HEK293 (cell line): ENCODE measurements around the gene HES2.

Experiments used
- KLF1 ChIP-seq: fragments of 450-650 bp; formaldehyde crosslinking; IDR thresholded peaks from 2 replicates; pipeline ENCODE4 v1.5.1; 2016; ENCODE audit warnings: missing biosample characterization, missing genetic modification characterization
- YY1 ChIP-seq: fragments of 450-650 bp; formaldehyde crosslinking; IDR thresholded peaks from 2 replicates; pipeline ENCODE4 v1.5.1; 2018; ENCODE audit warnings: missing biosample characterization, missing genetic modification characterization
- ZBTB1 ChIP-seq: fragments of 450-650 bp; formaldehyde crosslinking; IDR thresholded peaks from 2 replicates; pipeline ENCODE4 v1.5.1; 2016; ENCODE audit warnings: missing biosample characterization, missing genetic modification characterization
- ZNF114 ChIP-seq: fragments of 450-650 bp; formaldehyde crosslinking; IDR thresholded peaks from 2 replicates; pipeline ENCODE4 v1.5.0; 2017; ENCODE audit warnings: missing biosample characterization, missing genetic modification characterization
- ZNF266 ChIP-seq: fragments of 450-650 bp; formaldehyde crosslinking; IDR thresholded peaks from 2 replicates; pipeline ENCODE4 v1.5.1; 2016; ENCODE audit warnings: missing biosample characterization, missing genetic modification characterization, low read depth
- ZNF354C ChIP-seq: fragments of 450-650 bp; formaldehyde crosslinking; IDR thresholded peaks from 2 replicates; pipeline ENCODE4 v1.5.1; 2016; ENCODE audit warnings: missing biosample characterization, missing genetic modification characterization, low read depth, borderline replicate concordance
- ZNF404 ChIP-seq: fragments of 450-650 bp; formaldehyde crosslinking; IDR thresholded peaks from 2 replicates; pipeline ENCODE4 v1.5.1; 2017; ENCODE audit warnings: missing biosample characterization, missing genetic modification characterization
- ZNF433 ChIP-seq: fragments of 450-650 bp; formaldehyde crosslinking; IDR thresholded peaks from 2 replicates; pipeline ENCODE4 v1.5.1; 2016; ENCODE audit warnings: missing biosample characterization, missing genetic modification characterization, low read depth
- ZNF623 ChIP-seq: fragments of 450-650 bp; formaldehyde crosslinking; IDR thresholded peaks from 2 replicates; pipeline ENCODE4 v1.5.1; 2016; ENCODE audit warnings: missing biosample characterization, missing genetic modification characterization
- TF ChIP-seq, protein P1 (sequence below): fragments of 450-650 bp; formaldehyde crosslinking; IDR thresholded peaks from 2 replicates; pipeline ENCODE4 v1.5.1; 2016; ENCODE audit warnings: missing biosample characterization, missing genetic modification characterization
- TF ChIP-seq, protein P2 (sequence below): fragments of 450-650 bp; formaldehyde crosslinking; IDR thresholded peaks from 2 replicates; pipeline ENCODE4 v1.5.1; 2016; ENCODE audit warnings: missing biosample characterization, missing genetic modification characterization, low read depth
- TF ChIP-seq, protein P3 (sequence below): fragments of 450-650 bp; formaldehyde crosslinking; IDR thresholded peaks from 2 replicates; pipeline ENCODE4 v1.5.1; 2016; ENCODE audit warnings: missing biosample characterization, missing genetic modification characterization

DNA sequence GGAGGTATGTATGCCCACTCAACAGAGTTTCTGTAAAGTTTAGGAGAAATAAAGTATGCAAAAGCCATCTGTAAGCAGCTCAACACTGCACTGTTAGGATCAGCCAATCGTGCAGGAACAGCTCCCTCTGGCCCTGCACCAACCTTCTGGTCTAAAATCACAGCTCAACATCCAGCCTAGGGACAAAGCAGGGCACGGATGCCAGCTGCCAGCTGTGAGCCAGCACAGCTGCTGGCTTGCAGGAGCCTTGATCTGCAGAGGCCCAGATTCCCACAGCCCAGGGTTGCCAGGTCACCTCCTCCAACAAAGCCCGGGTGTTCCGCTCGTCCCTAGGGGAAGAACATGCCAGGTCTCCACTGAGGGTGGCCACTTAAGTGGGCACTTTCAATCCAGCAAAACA lies 34.8 kb downstream of the HES2 start:
- TF ChIP-seq ZNF623 (tag by site-specific recombination) (no peak), KLF1 (no peak), ZNF114 (no peak), ZNF433 (tag by site-specific recombination) (no peak), ZNF404 (tag by site-specific recombination) (no peak), ZNF354C (tag by site-specific recombination) (no peak), ZNF266 (tag by site-specific recombination) (no peak), ZBTB1 (no peak), YY1 (tag by site-specific recombination) (no peak)
- TF ChIP-seq, protein P1, sequence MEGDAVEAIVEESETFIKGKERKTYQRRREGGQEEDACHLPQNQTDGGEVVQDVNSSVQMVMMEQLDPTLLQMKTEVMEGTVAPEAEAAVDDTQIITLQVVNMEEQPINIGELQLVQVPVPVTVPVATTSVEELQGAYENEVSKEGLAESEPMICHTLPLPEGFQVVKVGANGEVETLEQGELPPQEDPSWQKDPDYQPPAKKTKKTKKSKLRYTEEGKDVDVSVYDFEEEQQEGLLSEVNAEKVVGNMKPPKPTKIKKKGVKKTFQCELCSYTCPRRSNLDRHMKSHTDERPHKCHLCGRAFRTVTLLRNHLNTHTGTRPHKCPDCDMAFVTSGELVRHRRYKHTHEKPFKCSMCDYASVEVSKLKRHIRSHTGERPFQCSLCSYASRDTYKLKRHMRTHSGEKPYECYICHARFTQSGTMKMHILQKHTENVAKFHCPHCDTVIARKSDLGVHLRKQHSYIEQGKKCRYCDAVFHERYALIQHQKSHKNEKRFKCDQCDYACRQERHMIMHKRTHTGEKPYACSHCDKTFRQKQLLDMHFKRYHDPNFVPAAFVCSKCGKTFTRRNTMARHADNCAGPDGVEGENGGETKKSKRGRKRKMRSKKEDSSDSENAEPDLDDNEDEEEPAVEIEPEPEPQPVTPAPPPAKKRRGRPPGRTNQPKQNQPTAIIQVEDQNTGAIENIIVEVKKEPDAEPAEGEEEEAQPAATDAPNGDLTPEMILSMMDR: no peak
- TF ChIP-seq, protein P2, sequence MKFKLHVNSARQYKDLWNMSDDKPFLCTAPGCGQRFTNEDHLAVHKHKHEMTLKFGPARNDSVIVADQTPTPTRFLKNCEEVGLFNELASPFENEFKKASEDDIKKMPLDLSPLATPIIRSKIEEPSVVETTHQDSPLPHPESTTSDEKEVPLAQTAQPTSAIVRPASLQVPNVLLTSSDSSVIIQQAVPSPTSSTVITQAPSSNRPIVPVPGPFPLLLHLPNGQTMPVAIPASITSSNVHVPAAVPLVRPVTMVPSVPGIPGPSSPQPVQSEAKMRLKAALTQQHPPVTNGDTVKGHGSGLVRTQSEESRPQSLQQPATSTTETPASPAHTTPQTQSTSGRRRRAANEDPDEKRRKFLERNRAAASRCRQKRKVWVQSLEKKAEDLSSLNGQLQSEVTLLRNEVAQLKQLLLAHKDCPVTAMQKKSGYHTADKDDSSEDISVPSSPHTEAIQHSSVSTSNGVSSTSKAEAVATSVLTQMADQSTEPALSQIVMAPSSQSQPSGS (tag by site-specific recombination): no peak
- TF ChIP-seq, protein P3, sequence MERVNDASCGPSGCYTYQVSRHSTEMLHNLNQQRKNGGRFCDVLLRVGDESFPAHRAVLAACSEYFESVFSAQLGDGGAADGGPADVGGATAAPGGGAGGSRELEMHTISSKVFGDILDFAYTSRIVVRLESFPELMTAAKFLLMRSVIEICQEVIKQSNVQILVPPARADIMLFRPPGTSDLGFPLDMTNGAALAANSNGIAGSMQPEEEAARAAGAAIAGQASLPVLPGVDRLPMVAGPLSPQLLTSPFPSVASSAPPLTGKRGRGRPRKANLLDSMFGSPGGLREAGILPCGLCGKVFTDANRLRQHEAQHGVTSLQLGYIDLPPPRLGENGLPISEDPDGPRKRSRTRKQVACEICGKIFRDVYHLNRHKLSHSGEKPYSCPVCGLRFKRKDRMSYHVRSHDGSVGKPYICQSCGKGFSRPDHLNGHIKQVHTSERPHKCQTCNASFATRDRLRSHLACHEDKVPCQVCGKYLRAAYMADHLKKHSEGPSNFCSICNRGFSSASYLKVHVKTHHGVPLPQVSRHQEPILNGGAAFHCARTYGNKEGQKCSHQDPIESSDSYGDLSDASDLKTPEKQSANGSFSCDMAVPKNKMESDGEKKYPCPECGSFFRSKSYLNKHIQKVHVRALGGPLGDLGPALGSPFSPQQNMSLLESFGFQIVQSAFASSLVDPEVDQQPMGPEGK: no peak
